AG09319 (cell line): Measurements from ENCODE around the gene RPL13A.
"Not testable (repeated sequence)": the region's sequence is repeated elsewhere in the genome, so short reads cannot be mapped to it uniquely, and the experiment has no call there.

Experiments
- DNase-seq: peaks from one replicate; pipeline ENCODE4 v3.0.0-alpha.2; 2010; ENCODE audit warnings: low read depth; ENCODE audit errors: extremely low read depth
- TF ChIP-seq, protein P1 (sequence below): IDR thresholded peaks from 2 replicates; pipeline ENCODE4 v1.5.1; 2011; ENCODE audit warnings: low read depth, mild to moderate bottlenecking, inconsistent platforms, low read length, moderate library complexity

Gene RPL13A

DNA sequence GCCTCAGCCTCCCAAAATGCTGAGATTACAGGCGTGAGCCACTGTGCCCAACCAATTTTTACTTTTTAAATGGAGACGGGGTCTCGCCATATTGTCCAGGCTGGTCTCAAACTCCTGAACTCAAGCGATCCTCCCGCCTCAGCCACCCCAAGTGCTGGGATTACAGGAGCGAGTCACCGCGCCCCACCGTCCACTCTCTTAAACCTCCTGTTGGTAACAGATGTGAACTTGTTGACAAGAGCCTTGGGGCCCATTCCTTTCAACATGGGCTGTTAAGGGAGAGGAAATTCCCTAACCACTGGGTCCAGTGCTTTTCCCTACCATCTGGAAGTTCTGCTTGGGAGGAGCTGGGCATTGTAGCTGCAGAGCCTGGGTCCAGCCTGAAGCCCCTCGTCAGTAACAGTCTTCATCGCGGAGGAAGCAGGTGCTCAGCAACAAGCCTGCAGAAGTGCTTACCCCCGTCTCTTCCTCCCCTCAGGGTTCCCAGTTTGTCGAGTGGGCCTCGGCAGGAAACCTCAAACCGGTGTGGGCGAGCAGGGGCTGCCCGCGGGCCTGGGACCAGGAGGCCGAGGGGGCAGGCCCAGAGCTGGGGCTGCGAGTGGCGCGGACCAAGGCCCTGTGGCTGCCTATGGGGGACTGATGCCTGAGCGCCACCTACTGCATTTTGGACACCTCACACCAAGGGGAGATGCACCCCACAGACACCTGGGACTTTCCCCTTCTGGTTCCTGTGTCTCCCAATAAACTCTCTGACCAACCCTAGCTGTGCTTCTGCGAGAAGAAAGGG is 17.4 kb upstream of the RPL13A start:
- TF ChIP-seq, protein P1, sequence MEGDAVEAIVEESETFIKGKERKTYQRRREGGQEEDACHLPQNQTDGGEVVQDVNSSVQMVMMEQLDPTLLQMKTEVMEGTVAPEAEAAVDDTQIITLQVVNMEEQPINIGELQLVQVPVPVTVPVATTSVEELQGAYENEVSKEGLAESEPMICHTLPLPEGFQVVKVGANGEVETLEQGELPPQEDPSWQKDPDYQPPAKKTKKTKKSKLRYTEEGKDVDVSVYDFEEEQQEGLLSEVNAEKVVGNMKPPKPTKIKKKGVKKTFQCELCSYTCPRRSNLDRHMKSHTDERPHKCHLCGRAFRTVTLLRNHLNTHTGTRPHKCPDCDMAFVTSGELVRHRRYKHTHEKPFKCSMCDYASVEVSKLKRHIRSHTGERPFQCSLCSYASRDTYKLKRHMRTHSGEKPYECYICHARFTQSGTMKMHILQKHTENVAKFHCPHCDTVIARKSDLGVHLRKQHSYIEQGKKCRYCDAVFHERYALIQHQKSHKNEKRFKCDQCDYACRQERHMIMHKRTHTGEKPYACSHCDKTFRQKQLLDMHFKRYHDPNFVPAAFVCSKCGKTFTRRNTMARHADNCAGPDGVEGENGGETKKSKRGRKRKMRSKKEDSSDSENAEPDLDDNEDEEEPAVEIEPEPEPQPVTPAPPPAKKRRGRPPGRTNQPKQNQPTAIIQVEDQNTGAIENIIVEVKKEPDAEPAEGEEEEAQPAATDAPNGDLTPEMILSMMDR = peak; percentile 16
- DNase-seq = no peak

- TF ChIP-seq, protein P1 = no peak
Observed at GRCh38 chr19:49470615-49470978, 16.8 kb upstream of the RPL13A start.

DNA sequence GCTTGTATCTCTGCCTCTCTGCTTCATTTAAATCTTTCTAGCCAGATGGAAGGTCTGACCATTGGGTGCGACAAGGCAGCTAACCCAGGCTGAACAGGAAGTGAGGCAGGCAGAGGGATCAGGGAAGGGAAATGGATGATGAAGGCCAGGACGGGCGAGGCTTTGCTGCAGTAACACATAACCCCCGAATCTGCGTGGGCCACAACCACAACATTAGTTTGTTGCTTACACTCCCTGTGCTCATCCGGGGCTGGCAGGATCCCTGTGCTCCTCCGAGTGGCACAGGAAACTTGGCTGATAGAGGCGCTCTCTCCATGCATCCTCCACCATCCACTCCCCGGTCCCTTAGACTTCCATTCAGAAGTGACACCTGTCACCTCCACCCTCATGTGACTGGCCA is 14.5 kb upstream of the RPL13A start:
- no peak for DNase-seq

More at GRCh38 chr19:49470615-49470978, 16.8 kb upstream of the RPL13A start:
- no peak for DNase-seq

DNA sequence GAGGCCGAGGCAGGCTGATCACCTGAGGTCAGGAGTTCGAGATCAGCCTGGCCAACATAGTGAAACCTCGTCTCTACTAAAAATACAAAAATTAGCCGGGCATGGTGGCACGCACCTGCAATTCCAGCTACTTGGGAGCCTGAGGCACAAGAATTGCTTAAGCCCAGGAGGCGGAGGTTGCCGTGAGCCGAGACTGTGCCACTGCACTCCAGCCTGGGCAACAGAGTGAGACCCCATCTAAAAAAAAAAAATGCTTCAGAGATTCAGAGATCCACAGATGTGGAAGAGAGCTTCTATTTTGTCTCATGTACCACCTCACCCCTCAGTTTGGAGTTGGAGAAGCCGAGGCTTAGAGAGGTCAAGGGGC is 13.9 kb upstream of the RPL13A start:
- DNase-seq = not testable (repeated sequence)

More for the DNA sequence above, 14.5 kb upstream of the RPL13A start:
- TF ChIP-seq, protein P1 = no peak

DNA sequence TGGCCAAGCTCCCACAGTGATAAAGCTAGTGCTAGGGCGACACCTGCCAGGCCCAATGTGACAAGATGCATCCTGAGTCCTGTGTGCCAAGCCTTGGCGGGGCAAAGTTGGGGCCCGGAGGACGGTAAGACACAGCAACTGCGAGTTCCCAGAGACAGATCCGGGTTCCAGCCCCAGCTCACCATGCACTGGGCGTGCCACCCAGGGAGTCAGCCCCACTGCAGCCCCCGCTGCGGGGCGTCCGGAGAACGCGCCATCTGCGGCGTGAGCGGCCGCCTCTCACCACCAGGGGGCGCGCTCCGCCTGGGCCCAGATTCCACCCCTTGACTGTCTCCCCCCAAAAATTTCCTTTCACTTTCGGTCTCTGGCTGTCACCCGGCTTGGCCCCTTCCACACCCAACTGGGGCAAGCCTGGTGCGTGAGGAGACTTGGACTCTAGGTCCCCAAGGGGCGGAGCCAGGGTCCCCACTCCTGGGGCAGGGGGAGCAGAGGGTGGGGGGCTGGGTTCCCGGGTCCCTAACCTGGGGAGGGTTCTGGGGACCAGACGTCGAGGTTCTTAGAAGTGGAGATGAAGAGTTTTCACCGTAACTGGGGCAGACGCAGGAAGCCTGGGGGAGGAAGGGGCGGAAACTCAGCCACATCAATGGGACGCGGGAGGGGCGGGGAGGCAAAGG is 13.4 kb upstream of the RPL13A start, which contains the start of gene FLT3LG:
FLT3LG (plus strand) TSS at position 348 of the 674 bp plus-strand sequence. CDS start 425 bp downstream, outside the sequence.
- TF ChIP-seq, protein P1 = peak; percentile 98
- DNase-seq = no peak

GRCh38 chr19:49474542-49474924 is 12.9 kb upstream of the RPL13A start:
- TF ChIP-seq, protein P1 = no peak
- no peak for DNase-seq

DNA sequence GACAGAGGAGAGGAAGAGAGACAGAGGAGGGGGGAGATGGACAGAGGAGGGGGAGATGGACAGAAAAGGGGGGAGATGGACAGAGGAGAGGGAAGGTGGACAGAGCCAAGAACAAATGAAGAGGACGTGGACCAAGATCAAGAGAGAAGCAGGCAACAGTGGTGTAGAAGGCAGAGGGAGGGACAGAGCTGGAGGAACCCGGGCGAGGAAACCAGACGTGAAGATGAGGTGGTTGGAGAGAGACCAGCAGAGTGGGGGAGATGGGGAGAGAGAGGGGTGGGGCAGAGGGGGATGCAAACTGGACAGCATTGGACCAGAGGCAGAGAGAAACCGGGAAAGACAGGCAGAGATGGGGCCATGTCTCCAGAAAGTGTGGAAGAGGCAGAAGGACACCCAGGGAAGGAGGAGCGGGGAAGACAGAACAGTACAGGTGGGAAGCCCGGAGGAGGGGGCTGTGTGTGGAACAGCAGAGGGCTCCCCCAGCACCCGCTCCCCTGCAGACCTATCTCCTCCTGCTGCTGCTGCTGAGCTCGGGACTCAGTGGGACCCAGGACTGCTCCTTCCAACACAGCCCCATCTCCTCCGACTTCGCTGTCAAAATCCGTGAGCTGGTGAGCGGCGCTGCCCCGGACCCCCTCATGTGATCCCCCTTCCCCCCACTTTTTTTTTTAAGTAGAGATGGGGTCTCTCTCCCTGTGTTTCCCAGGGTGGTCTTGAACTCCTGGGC is 12.1 kb upstream of the RPL13A start:
- no peak for DNase-seq
- TF ChIP-seq, protein P1 = no peak
